Caco-2 (cell line): Measurements from ENCODE around the gene MACROH2A2. TPM values are rescaled to one million over a fixed set of nuclear protein-coding genes. Genes with fewer than 3 reads are reported as not detected.

Experiments used
- BruUV-seq: library from RNA; stranded (reverse); fragments of 400-500 nt; replicated peaks from 2 replicates; lab custom pipeline; 2021; lab: Mats Ljungman, UMichigan
- CTCF ChIA-PET: fragments of 300-600 bp; sonication (Branson Sonifier 250); formaldehyde crosslinking; loops from one replicate; lab custom pipeline; 2022; ENCODE audit warnings: antibody characterized with exemption; lab: Charles Lee
- POLR2A ChIA-PET: fragments of 300-600 bp; sonication (Branson Sonifier 250); formaldehyde crosslinking; loops from one replicate; lab custom pipeline; 2022; ENCODE audit warnings: antibody characterized with exemption; lab: Charles Lee
- DNase-seq, 2 experiments: peaks; one replicate each; pipeline versions ENCODE4 v3.0.0 to v3.0.0-alpha.2; 2020 to 2022
- H3K27me3 ChIP-seq: replicated peaks from 2 replicates; pipeline ENCODE4 v1.6.0; 2011; ENCODE audit warnings: low read length; ENCODE audit not compliant: control insufficient read depth, insufficient read depth
- H3K36me3 ChIP-seq: 2 replicates; pipeline ENCODE4 v1.5.1; 2011; ENCODE audit warnings: low read length; ENCODE audit not compliant: control insufficient read depth, insufficient read depth
- H3K4me1 ChIP-seq: fragments of 250-450 bp; sonication (Bioruptor Pico); 2 replicates; pipeline ENCODE4 v1.5.1; 2020; ENCODE audit warnings: mild to moderate bottlenecking
- H3K4me3 ChIP-seq: 2 replicates; pipeline ENCODE4 v1.5.1; 2011; ENCODE audit warnings: low read depth, mild to moderate bottlenecking, control low read depth, low read length
- H3K9me3 ChIP-seq: fragments of 250-450 bp; sonication (Bioruptor Pico); 2 replicates; pipeline ENCODE4 v1.5.1; 2020; ENCODE audit warnings: mild to moderate bottlenecking, moderate library complexity
- H3K27ac Mint-ChIP-seq: one replicate; pipeline ENCODE4 v1.8.0; 2022; ENCODE audit warnings: mixed read lengths; ENCODE audit not compliant: unreplicated experiment
- H3K27me3 Mint-ChIP-seq: one replicate; pipeline ENCODE4 v1.8.0; 2022; ENCODE audit warnings: mixed read lengths; ENCODE audit not compliant: insufficient read depth, unreplicated experiment
- H3K36me3 Mint-ChIP-seq: one replicate; pipeline ENCODE4 v1.8.0; 2022; ENCODE audit warnings: mild to moderate bottlenecking, mixed read lengths; ENCODE audit not compliant: insufficient read depth, unreplicated experiment
- H3K4me1 Mint-ChIP-seq: one replicate; pipeline ENCODE4 v1.8.0; 2022; ENCODE audit warnings: low read depth, mixed read lengths; ENCODE audit not compliant: unreplicated experiment
- H3K4me3 Mint-ChIP-seq: one replicate; pipeline ENCODE4 v1.8.0; 2022; ENCODE audit warnings: mild to moderate bottlenecking, moderate library complexity, mixed read lengths; ENCODE audit not compliant: unreplicated experiment
- H3K9me3 Mint-ChIP-seq: one replicate; pipeline ENCODE4 v1.8.0; 2022; ENCODE audit warnings: mixed read lengths; ENCODE audit not compliant: unreplicated experiment
- CTCF ChIP-seq, 2 experiments: fragments of 200-600 bp in 1 of 2; IDR thresholded peaks; 1 replicate in 1 of 2; 2 replicates in 1 of 2; pipeline versions ENCODE4 v1.5.1 to v1.8.0; 2011 to 2022; ENCODE audit warnings: antibody characterized with exemption in 1 of 2, control low read depth in 1 of 2, inconsistent platforms in 1 of 2, low read depth in 1 of 2, low read length in 1 of 2, mild to moderate bottlenecking in 1 of 2, moderate library complexity in 1 of 2; ENCODE audit not compliant: insufficient read depth in 1 of 2, severe bottlenecking in 1 of 2, unreplicated experiment in 1 of 2
- intact Hi-C: fragments of 100-400 bp; cut with micrococcal nuclease; formaldehyde crosslinking; loops from one replicate; pipeline ENCODE4 v1.10.0; 2022; ENCODE audit not compliant: unreplicated experiment
- total RNA-seq: library from RNA; stranded (reverse); gene quantifications from 2 replicates; pipeline ENCODE4 v1.2.3, GENCODE V29; 2022

Gene MACROH2A2
- total RNA-seq, 1 experiment from 2014 or later = 6.1 TPM

GRCh38 chr10:70123817-70124216 is 71.2 kb downstream of the MACROH2A2 start:
- Histone ChIP-seq H3K36me3 (peaks cover 7% of the 10 kb centered on the region; the same call in 1 of the 2 replicates), H3K4me1 (no peaks in the 10 kb centered on the region), H3K4me3 (no peak overlapping the region), H3K27me3 (no peaks in the 10 kb centered on the region), H3K9me3 (no peaks in the 10 kb centered on the region)
- ChIA-PET CTCF (no interaction called here), POLR2A (no interaction called here)
- H3K4me3 Mint-ChIP-seq = no peak overlapping the region
- intact Hi-C loops = no loop called here
- no peak for DNase-seq
- no peaks in the 10 kb centered on the region for H3K4me1 Mint-ChIP-seq
- no peak overlapping the region for H3K27ac Mint-ChIP-seq
- H3K9me3 Mint-ChIP-seq = no peaks in the 10 kb centered on the region
- no peaks in the 10 kb centered on the region for H3K36me3 Mint-ChIP-seq
- BruUV-seq = no TSS peak
- H3K27me3 Mint-ChIP-seq = no peaks in the 10 kb centered on the region
- TF ChIP-seq CTCF (IDR thresholded peaks at IDR 0.05; ENCODE audit: insufficient read depth in 1 of 2, low read depth in 1 of 2, low read length in 1 of 2, severe bottlenecking in 1 of 2, unreplicated experiment in 1 of 2) = no peak

- H3K36me3 Mint-ChIP-seq = no peaks in the 10 kb centered on the region
- CTCF ChIA-PET = no interaction called here
- peaks cover 7% of the 10 kb centered on the region; the same call in 1 of the 2 replicates for H3K36me3 ChIP-seq
- no peaks in the 10 kb centered on the region for H3K9me3 ChIP-seq
- no peak overlapping the region for H3K4me3 ChIP-seq
- no peak for TF ChIP-seq CTCF (IDR thresholded peaks at IDR 0.05; ENCODE audit: insufficient read depth in 1 of 2, low read depth in 1 of 2, low read length in 1 of 2, severe bottlenecking in 1 of 2, unreplicated experiment in 1 of 2)
- DNase-seq = no peak
- intact Hi-C loops = no loop called here
- no TSS peak for BruUV-seq
- no peaks in the 10 kb centered on the region for H3K27me3 ChIP-seq
- no peaks in the 10 kb centered on the region for H3K27me3 Mint-ChIP-seq
- H3K4me1 ChIP-seq = no peaks in the 10 kb centered on the region
- no peaks in the 10 kb centered on the region for H3K9me3 Mint-ChIP-seq
- no peak overlapping the region for H3K4me3 Mint-ChIP-seq
- POLR2A ChIA-PET = interaction anchor here (0.6 kb wide), 1 partner anchor 14 kb away, joined by 4 read pairs; no protein-coding TSS in a partner anchor
- H3K27ac Mint-ChIP-seq = no peak overlapping the region
- no peaks in the 10 kb centered on the region for H3K4me1 Mint-ChIP-seq
These were observed 71.8 kb downstream of the MACROH2A2 start for GRCh38 chr10:70124415-70124814.

- no peak for DNase-seq
- H3K27me3 ChIP-seq = no peaks in the 10 kb centered on the region
- Mint-ChIP-seq H3K4me3 (no peak overlapping the region), H3K9me3 (no peaks in the 10 kb centered on the region), H3K27me3 (no peaks in the 10 kb centered on the region), H3K4me1 (no peaks in the 10 kb centered on the region), H3K27ac (no peak overlapping the region), H3K36me3 (no peaks in the 10 kb centered on the region)
- TF ChIP-seq CTCF (IDR thresholded peaks at IDR 0.05; ENCODE audit: insufficient read depth in 1 of 2, low read depth in 1 of 2, low read length in 1 of 2, severe bottlenecking in 1 of 2, unreplicated experiment in 1 of 2) = no peak
- intact Hi-C loops = no loop called here
- H3K4me3 ChIP-seq = no peak overlapping the region
- CTCF ChIA-PET = interaction anchor here (0.6 kb wide), 1 partner anchor 239 kb away, joined by 3 read pairs; no protein-coding TSS in a partner anchor
- H3K4me1 ChIP-seq = no peaks in the 10 kb centered on the region
- BruUV-seq = no TSS peak
- no peaks in the 10 kb centered on the region for H3K9me3 ChIP-seq
- POLR2A ChIA-PET = interaction anchor here (0.6 kb wide), 1 partner anchor 14 kb away, joined by 4 read pairs; no protein-coding TSS in a partner anchor
- peaks cover 7% of the 10 kb centered on the region; the same call in 1 of the 2 replicates for H3K36me3 ChIP-seq
These were observed 72.3 kb downstream of the MACROH2A2 start for GRCh38 chr10:70124918-70125317.
